GM12892 (cell line): ENCODE results near the gene SMPD3.

ENCODE experiments used
- POLR2A ChIP-seq: IDR thresholded peaks from 2 replicates; pipeline ENCODE4 v1.6.1; 2011; ENCODE audit warnings: low read depth, low read length, control low read depth
- TAF1 ChIP-seq: IDR thresholded peaks from 2 replicates; pipeline ENCODE4 v1.6.1; 2011; ENCODE audit warnings: low read depth, mild to moderate bottlenecking, control low read depth, low read length, borderline replicate concordance

- no peak for TF ChIP-seq POLR2A
- TF ChIP-seq TAF1, result no peak
These were observed 137.9 kb downstream of the SMPD3 start for GRCh38 chr16:68310437-68310773.
